ENCODE data around the gene IFIT3. TPM values are rescaled to one million over a fixed set of nuclear protein-coding genes. Genes with fewer than 3 reads are reported as not detected.
"Not testable (repeated sequence)": the region's sequence is repeated elsewhere in the genome, so short reads cannot be mapped to it uniquely, and the experiment has no call there.

The IFIT3 gene
- total and polyA plus RNA-seq, 7 donors: 4.9 to 36.1 (median 9.4) TPM

- 96% methylated on average over 2 of the region's 2 CpGs for WGBS, 2 donors
- H3K4me3 ChIP-seq: peak overlapping the region in 3 of 4 donors; percentile 41 to 53 (median 49)
- H3K27ac ChIP-seq: peak overlapping the region; percentile 75 to 85 (median 79)
- no peaks in the 10 kb centered on the region for H3K9me3 ChIP-seq
- intact Hi-C loops (cut with DNase I): no loop called here
- TF ChIP-seq POLR2A (IDR thresholded peaks at IDR 0.05) (no peak), EP300 (IDR thresholded peaks at IDR 0.05) (no peak), POLR2AphosphoS5 (IDR thresholded peaks at IDR 0.05) (no peak)
- TF ChIP-seq, protein P1, sequence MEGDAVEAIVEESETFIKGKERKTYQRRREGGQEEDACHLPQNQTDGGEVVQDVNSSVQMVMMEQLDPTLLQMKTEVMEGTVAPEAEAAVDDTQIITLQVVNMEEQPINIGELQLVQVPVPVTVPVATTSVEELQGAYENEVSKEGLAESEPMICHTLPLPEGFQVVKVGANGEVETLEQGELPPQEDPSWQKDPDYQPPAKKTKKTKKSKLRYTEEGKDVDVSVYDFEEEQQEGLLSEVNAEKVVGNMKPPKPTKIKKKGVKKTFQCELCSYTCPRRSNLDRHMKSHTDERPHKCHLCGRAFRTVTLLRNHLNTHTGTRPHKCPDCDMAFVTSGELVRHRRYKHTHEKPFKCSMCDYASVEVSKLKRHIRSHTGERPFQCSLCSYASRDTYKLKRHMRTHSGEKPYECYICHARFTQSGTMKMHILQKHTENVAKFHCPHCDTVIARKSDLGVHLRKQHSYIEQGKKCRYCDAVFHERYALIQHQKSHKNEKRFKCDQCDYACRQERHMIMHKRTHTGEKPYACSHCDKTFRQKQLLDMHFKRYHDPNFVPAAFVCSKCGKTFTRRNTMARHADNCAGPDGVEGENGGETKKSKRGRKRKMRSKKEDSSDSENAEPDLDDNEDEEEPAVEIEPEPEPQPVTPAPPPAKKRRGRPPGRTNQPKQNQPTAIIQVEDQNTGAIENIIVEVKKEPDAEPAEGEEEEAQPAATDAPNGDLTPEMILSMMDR (IDR thresholded peaks at IDR 0.05): no peak
- no peak for DNase-seq
- no peaks in the 10 kb centered on the region for H3K36me3 ChIP-seq
- H3K27me3 ChIP-seq: no peaks in the 10 kb centered on the region
- H3K4me1 ChIP-seq: peaks cover 0 to 55% (median 34%) of the 10 kb centered on the region in 4 donors
These were observed 1.4 kb downstream of the IFIT3 start for GRCh38 chr10:89329151-89329550.

DNA sequence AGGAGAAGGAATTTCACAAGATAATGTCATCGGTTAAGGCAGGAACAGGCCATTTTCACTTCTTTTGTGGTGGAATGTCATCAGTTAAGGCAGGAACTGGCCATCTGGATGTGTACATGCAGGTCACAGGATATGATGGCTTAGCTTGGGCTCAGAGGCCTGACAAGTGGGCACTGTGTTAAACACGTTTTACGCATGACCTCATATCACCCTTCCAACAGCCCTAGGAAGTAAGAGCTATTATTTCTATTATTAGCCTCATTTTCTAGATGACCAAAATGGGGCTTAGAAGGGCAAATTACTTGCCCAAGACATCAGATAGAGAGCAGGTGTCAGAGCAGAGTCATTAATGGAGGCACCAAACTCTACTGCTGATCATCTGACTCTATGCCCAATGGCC, 2.2 kb downstream of the IFIT3 start:
- H3K36me3 ChIP-seq; DNase-seq; H3K4me3 ChIP-seq; intact Hi-C loops (cut with DNase I); H3K9me3 ChIP-seq; H3K27me3 ChIP-seq: not testable (repeated sequence)
- WGBS, 2 donors: 78 to 88% methylated on average over 3 of the region's 3 CpGs
- H3K4me1 ChIP-seq: peaks cover 0 to 55% (median 37%) of the 10 kb centered on the region in 4 donors
- H3K27ac ChIP-seq: peak overlapping the region in 3 of 4 donors; percentile 11 to 19 (median 18)

- Histone ChIP-seq H3K27ac (peak overlapping the region in 3 of 4 donors; percentile 68 to 76 (median 73)), H3K4me1 (peaks cover 0 to 55% (median 38%) of the 10 kb centered on the region in 4 donors)
- TF ChIP-seq EP300 (IDR thresholded peaks at IDR 0.05) (no peak), POLR2AphosphoS5 (IDR thresholded peaks at IDR 0.05) (no peak), POLR2A (IDR thresholded peaks at IDR 0.05) (no peak)
- TF ChIP-seq, protein P1 (IDR thresholded peaks at IDR 0.05): no peak
These were observed 2.9 kb downstream of the IFIT3 start for GRCh38 chr10:89330537-89331212.

DNA sequence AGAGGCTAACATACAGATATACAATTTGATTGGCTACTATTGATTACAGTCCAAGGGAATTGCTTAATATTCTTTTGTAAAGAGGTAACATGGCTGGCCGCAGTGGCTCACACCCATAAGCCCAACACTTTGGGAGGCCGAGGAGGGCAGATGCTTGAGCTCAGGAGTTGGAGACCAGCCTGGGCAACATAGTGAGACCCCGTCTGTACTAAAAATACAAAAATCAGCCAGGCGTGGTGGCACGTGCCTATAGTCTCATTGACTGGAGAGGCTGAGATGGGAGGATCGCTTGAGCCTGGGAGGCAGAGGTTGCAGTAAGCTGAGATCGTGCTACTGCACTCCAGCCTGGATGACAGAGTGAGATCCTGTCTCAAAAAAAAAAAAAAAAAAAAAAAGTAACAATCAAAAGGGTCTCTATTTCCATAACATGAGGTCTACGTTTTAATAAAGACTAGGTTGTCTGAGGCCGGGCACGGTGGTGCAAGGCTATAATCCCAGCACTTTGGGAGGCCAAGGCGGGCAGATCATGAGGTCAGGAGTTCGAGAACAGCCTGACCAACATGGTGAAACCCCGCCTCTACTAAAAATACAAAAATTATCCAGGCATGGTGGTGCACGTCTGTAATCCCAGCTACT, 3.8 kb downstream of the IFIT3 start:
- H3K27me3 ChIP-seq; H3K9me3 ChIP-seq; H3K36me3 ChIP-seq; DNase-seq; intact Hi-C loops (cut with DNase I): not testable (repeated sequence)
- 75 to 78% methylated on average over 14 of the region's 14 CpGs for WGBS, 2 donors
- Histone ChIP-seq H3K4me1 (peaks cover 0 to 55% (median 38%) of the 10 kb centered on the region in 4 donors), H3K27ac (peak overlapping the region; percentile 67 to 76 (median 70)), H3K4me3 (peak overlapping the region in 2 of 4 donors; percentile 42 to 43)

More at GRCh38 chr10:89330537-89331212, 2.9 kb downstream of the IFIT3 start:
- H3K36me3 ChIP-seq: no peaks in the 10 kb centered on the region
- no peaks in the 10 kb centered on the region for H3K27me3 ChIP-seq
- no peaks in the 10 kb centered on the region for H3K9me3 ChIP-seq
- no peak for DNase-seq
- intact Hi-C loops (cut with DNase I): no loop called here
- no peak overlapping the region for H3K4me3 ChIP-seq

DNA sequence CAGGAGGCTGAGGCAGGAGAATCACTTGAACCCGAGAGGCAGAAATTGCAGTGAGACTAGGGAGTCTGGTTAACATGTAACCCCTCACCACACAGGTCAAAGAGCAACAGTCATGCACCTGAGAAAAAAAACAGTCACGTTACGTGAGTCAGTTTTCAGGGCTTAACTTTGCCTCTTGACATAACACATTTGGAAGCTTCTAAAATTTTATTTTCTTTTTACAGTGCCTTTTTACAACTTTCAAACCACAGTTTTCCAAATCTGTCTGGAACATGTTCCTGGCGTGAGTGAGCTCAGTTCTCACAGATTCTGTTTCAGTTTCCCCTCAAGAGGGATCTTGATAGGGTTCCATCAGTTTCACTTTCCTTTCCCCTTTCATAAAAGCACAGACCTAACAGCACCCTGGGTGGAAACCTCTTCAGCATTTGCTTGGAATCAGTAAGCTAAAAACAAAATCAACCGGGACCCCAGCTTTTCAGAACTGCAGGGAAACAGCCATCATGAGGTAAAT, 4.4 kb downstream of the IFIT3 start:
- H3K9me3 ChIP-seq: no peaks in the 10 kb centered on the region
- peak overlapping the region; percentile 67 to 76 (median 70) for H3K27ac ChIP-seq
- H3K27me3 ChIP-seq: no peaks in the 10 kb centered on the region
- H3K4me3 ChIP-seq: peak overlapping the region; percentile 14 to 43 (median 37)
- intact Hi-C loops (cut with DNase I): no loop called here
- H3K36me3 ChIP-seq: no peaks in the 10 kb centered on the region
- DNase-seq: no peak
- peaks cover 0 to 53% (median 38%) of the 10 kb centered on the region in 4 donors for H3K4me1 ChIP-seq
- 1 to 6% methylated on average over 5 of the region's 5 CpGs for WGBS, 2 donors
- TF ChIP-seq POLR2AphosphoS5 (IDR thresholded peaks at IDR 0.05) (peak in 3 of 4 donors; percentile 43 to 63 (median 43)), EP300 (IDR thresholded peaks at IDR 0.05) (no peak)

DNA sequence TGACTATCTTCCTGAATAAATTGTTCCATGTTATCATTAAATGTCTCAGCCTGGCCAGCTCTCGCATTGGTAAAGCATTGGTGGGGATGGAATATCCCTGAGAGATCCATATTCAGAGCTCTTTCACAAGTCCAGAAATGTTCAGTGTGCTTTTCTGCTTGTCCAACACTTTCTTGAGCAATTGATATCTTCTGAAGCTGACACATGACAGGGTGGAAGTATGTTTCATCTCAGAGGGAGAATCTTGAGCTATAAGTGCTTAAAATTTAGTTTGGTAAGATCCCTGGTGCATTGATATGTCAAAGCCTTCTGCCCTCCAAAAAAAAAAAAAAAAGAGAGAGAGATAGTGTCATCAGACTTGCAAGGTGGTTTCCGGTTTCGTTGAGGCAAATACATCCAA, 7.4 kb downstream of the IFIT3 start:
- no peaks in the 10 kb centered on the region for H3K9me3 ChIP-seq
- H3K27me3 ChIP-seq: no peaks in the 10 kb centered on the region
- H3K4me1 ChIP-seq: peaks cover 0 to 31% (median 22%) of the 10 kb centered on the region in 4 donors
- TF ChIP-seq, protein P1 (IDR thresholded peaks at IDR 0.05): no peak
- TF ChIP-seq EP300 (IDR thresholded peaks at IDR 0.05): no peak
- no peak for TF ChIP-seq POLR2AphosphoS5 (IDR thresholded peaks at IDR 0.05)
- no peak for TF ChIP-seq POLR2A (IDR thresholded peaks at IDR 0.05)
- H3K27ac ChIP-seq: no peak overlapping the region
- 95 to 97% methylated on average over 3 of the region's 3 CpGs for WGBS, 2 donors
- H3K36me3 ChIP-seq: peaks cover 0 to 27% (median 6%) of the 10 kb centered on the region in 4 donors
- DNase-seq: no peak
- intact Hi-C loops (cut with DNase I): no loop called here
- no peak overlapping the region for H3K4me3 ChIP-seq
